T-helper 2 cell treated with Interferon-gamma antibody and Interleukin-4, amounts not matched to agents 5 μg/mL and 100 μg/mL, for 36 hours (primary cell): ENCODE measurements around the gene EPHX1.
"Not testable (repeated sequence)": the region's sequence is repeated elsewhere in the genome, so short reads cannot be mapped to it uniquely, and the experiment has no call there.

Source experiments
- DNase-seq: peaks from one replicate; pipeline ENCODE4 v3.0.0; 2021; ENCODE audit warnings: low spot score
- H3K27ac Mint-ChIP-seq: one replicate; pipeline ENCODE4 v1.8.0; 2021; ENCODE audit warnings: mild to moderate bottlenecking, mixed read lengths
- H3K27me3 Mint-ChIP-seq: one replicate; pipeline ENCODE4 v1.8.0; 2021; ENCODE audit warnings: low read depth, mixed read lengths
- H3K36me3 Mint-ChIP-seq: one replicate; pipeline ENCODE4 v1.8.0; 2021; ENCODE audit warnings: low read depth, mixed read lengths
- H3K4me1 Mint-ChIP-seq: one replicate; pipeline ENCODE4 v1.8.0; 2021; ENCODE audit warnings: low read depth, mixed read lengths
- H3K4me3 Mint-ChIP-seq: one replicate; pipeline ENCODE4 v1.8.0; 2022; ENCODE audit warnings: mild to moderate bottlenecking, moderate library complexity, mixed read lengths
- H3K9me3 Mint-ChIP-seq: one replicate; pipeline ENCODE4 v1.8.0; 2021; ENCODE audit warnings: mixed read lengths

Gene EPHX1

GRCh38 chr1:225771661-225772322 is 38.1 kb upstream of the EPHX1 start:
- H3K36me3 Mint-ChIP-seq = no peaks in the 10 kb centered on the region
- H3K4me3 Mint-ChIP-seq = no peak overlapping the region

GRCh38 chr1:225772323-225772768 is 37.6 kb upstream of the EPHX1 start:
- no peaks in the 10 kb centered on the region for H3K36me3 Mint-ChIP-seq
- H3K4me1 Mint-ChIP-seq = peaks cover 1% of the 10 kb centered on the region
- no peak overlapping the region for H3K27ac Mint-ChIP-seq
- peaks cover 2% of the 10 kb centered on the region for H3K27me3 Mint-ChIP-seq
- DNase-seq = peak; percentile 22
- H3K9me3 Mint-ChIP-seq = no peaks in the 10 kb centered on the region
- no peak overlapping the region for H3K4me3 Mint-ChIP-seq

More at GRCh38 chr1:225771661-225772322, 38.1 kb upstream of the EPHX1 start:
- no peak overlapping the region for H3K27ac Mint-ChIP-seq
- peaks cover 1% of the 10 kb centered on the region for H3K4me1 Mint-ChIP-seq
- peaks cover 2% of the 10 kb centered on the region for H3K27me3 Mint-ChIP-seq
- H3K9me3 Mint-ChIP-seq = no peaks in the 10 kb centered on the region
- DNase-seq = no peak

GRCh38 chr1:225772848-225773247 is 37.1 kb upstream of the EPHX1 start:
- Mint-ChIP-seq H3K4me1 (peaks cover 1% of the 10 kb centered on the region), H3K4me3 (no peak overlapping the region), H3K27me3 (peaks cover 2% of the 10 kb centered on the region), H3K36me3 (no peaks in the 10 kb centered on the region), H3K9me3 (no peaks in the 10 kb centered on the region), H3K27ac (no peak overlapping the region)
- DNase-seq = no peak

- no peak overlapping the region for H3K27ac Mint-ChIP-seq
- H3K9me3 Mint-ChIP-seq = no peaks in the 10 kb centered on the region
- no peak for DNase-seq
- H3K36me3 Mint-ChIP-seq = peaks cover 7% of the 10 kb centered on the region
- H3K4me1 Mint-ChIP-seq = peaks cover 5% of the 10 kb centered on the region
- H3K27me3 Mint-ChIP-seq = peaks cover 2% of the 10 kb centered on the region
- H3K4me3 Mint-ChIP-seq = no peak overlapping the region
Observed at GRCh38 chr1:225774281-225775147, 35.4 kb upstream of the EPHX1 start.

GRCh38 chr1:225776294-225776693 is 33.6 kb upstream of the EPHX1 start:
- Mint-ChIP-seq H3K4me1 (peaks cover 14% of the 10 kb centered on the region), H3K27ac (no peak overlapping the region), H3K9me3 (no peaks in the 10 kb centered on the region), H3K27me3 (peaks cover 2% of the 10 kb centered on the region), H3K4me3 (no peak overlapping the region), H3K36me3 (peaks cover 13% of the 10 kb centered on the region)
- DNase-seq = no peak

GRCh38 chr1:225777058-225777582 is 32.8 kb upstream of the EPHX1 start:
- DNase-seq = no peak
- Mint-ChIP-seq H3K36me3 (peaks cover 13% of the 10 kb centered on the region), H3K9me3 (no peaks in the 10 kb centered on the region), H3K27me3 (peaks cover 2% of the 10 kb centered on the region), H3K4me1 (peaks cover 16% of the 10 kb centered on the region), H3K27ac (no peak overlapping the region), H3K4me3 (no peak overlapping the region)

- Mint-ChIP-seq H3K27ac (no peak within 1 kb of the TSS), H3K4me1 (peaks cover 21% of the 10 kb centered on the region), H3K9me3 (no peaks in the 10 kb centered on the region), H3K27me3 (peaks cover 2% of the 10 kb centered on the region), H3K36me3 (peaks cover 19% of the 10 kb centered on the region), H3K4me3 (no peak within 1 kb of the TSS)
- peak; percentile 99 for DNase-seq
Observed at GRCh38 chr1:225777583-225778336, 32.2 kb upstream of the EPHX1 start, which contains the start of gene SRP9. Gene SRP9, plus strand, starts transcription at chr1:225777826. Its CDS starts 115 bp downstream, at chr1:225777941.

- Mint-ChIP-seq H3K27ac (no peak overlapping the region), H3K4me1 (peaks cover 24% of the 10 kb centered on the region), H3K4me3 (no peak overlapping the region), H3K9me3 (no peaks in the 10 kb centered on the region), H3K27me3 (peaks cover under 1% of the 10 kb centered on the region), H3K36me3 (peaks cover 20% of the 10 kb centered on the region)
- no peak for DNase-seq
Observed at GRCh38 chr1:225778337-225778669, 31.6 kb upstream of the EPHX1 start.

GRCh38 chr1:225779165-225779564 is 30.8 kb upstream of the EPHX1 start:
- not testable (repeated sequence) for DNase-seq, H3K9me3 Mint-ChIP-seq, H3K27me3 Mint-ChIP-seq, H3K4me3 Mint-ChIP-seq
- Mint-ChIP-seq H3K27ac (peak overlapping the region; percentile 7), H3K4me1 (peaks cover 28% of the 10 kb centered on the region), H3K36me3 (peaks cover 26% of the 10 kb centered on the region)

GRCh38 chr1:225780134-225780533 is 29.8 kb upstream of the EPHX1 start:
- Mint-ChIP-seq H3K27me3 (no peaks in the 10 kb centered on the region), H3K9me3 (no peaks in the 10 kb centered on the region), H3K27ac (no peak overlapping the region), H3K36me3 (peaks cover 26% of the 10 kb centered on the region), H3K4me1 (peaks cover 27% of the 10 kb centered on the region), H3K4me3 (peak overlapping the region; percentile 38)
- no peak for DNase-seq

- Mint-ChIP-seq H3K27ac (no peak overlapping the region), H3K4me1 (peaks cover 27% of the 10 kb centered on the region), H3K9me3 (no peaks in the 10 kb centered on the region), H3K4me3 (peak overlapping the region; percentile 32), H3K27me3 (no peaks in the 10 kb centered on the region), H3K36me3 (peaks cover 27% of the 10 kb centered on the region)
- DNase-seq = no peak
Observed at GRCh38 chr1:225780630-225781029, 29.3 kb upstream of the EPHX1 start.

- not testable (repeated sequence) for H3K27ac Mint-ChIP-seq, H3K9me3 Mint-ChIP-seq, DNase-seq, H3K4me3 Mint-ChIP-seq, H3K4me1 Mint-ChIP-seq, H3K27me3 Mint-ChIP-seq
- peaks cover 68% of the 10 kb centered on the region for H3K36me3 Mint-ChIP-seq
Observed at GRCh38 chr1:225789142-225789541, 20.8 kb upstream of the EPHX1 start.

- DNase-seq = no peak
- H3K36me3 Mint-ChIP-seq = peaks cover 51% of the 10 kb centered on the region
- no peaks in the 10 kb centered on the region for H3K9me3 Mint-ChIP-seq
- H3K27me3 Mint-ChIP-seq = no peaks in the 10 kb centered on the region
- no peak overlapping the region for H3K4me3 Mint-ChIP-seq
- no peaks in the 10 kb centered on the region for H3K4me1 Mint-ChIP-seq
- no peak overlapping the region for H3K27ac Mint-ChIP-seq
Observed at GRCh38 chr1:225794954-225795353, 15.0 kb upstream of the EPHX1 start.
